Natural killer cell (primary cell): Measurements from ENCODE around the gene FOLR1. TPM values are rescaled to one million over a fixed set of nuclear protein-coding genes. Genes with fewer than 3 reads are reported as not detected.

Source experiments
- ATAC-seq, 3 donors: fragments of 150-1000 bp in 2 of 3; fragments of 200-7000 bp in 1 of 3; cut with Tn5 transposase; 1 replicate in 1 of 3; 2 replicates in 2 of 3; pipeline ENCODE4 v1.10.0; 2021; ENCODE audit warnings: mild to moderate bottlenecking in 2 of 3, moderate library complexity in 2 of 3
- DNase-seq, 2 donors: peaks; one replicate each; pipeline versions ENCODE4 v3.0.0 to v3.0.0-alpha.2; 2013 to 2021; ENCODE audit warnings: mixed read lengths in 1 of 2
- H3K27ac ChIP-seq: one replicate; pipeline ENCODE4 v1.5.1; 2013; ENCODE audit warnings: mild to moderate bottlenecking, low read length
- H3K27me3 ChIP-seq: one replicate; pipeline ENCODE4 v1.6.1; 2013; ENCODE audit warnings: low read length; ENCODE audit not compliant: control insufficient read depth, insufficient read depth
- H3K36me3 ChIP-seq: one replicate; pipeline ENCODE4 v1.6.1; 2013; ENCODE audit warnings: low read length; ENCODE audit not compliant: control insufficient read depth, insufficient read depth
- H3K4me1 ChIP-seq: one replicate; pipeline ENCODE4 v1.6.1; 2013; ENCODE audit warnings: low read length; ENCODE audit not compliant: control insufficient read depth, insufficient read depth
- H3K4me3 ChIP-seq: one replicate; pipeline ENCODE4 v1.5.1; 2013; ENCODE audit warnings: low read length
- H3K9me3 ChIP-seq: one replicate; pipeline ENCODE4 v1.6.1; 2013; ENCODE audit warnings: low read length; ENCODE audit not compliant: control insufficient read depth, insufficient read depth
- H3K27ac Mint-ChIP-seq, 2 donors: one replicate each; pipeline ENCODE4 v1.8.0; 2022; ENCODE audit warnings: mild to moderate bottlenecking in 2 of 2, mixed read lengths in 2 of 2, moderate library complexity in 1 of 2
- H3K27me3 Mint-ChIP-seq, 2 donors: one replicate each; pipeline ENCODE4 v1.8.0; 2022; ENCODE audit warnings: low read depth in 2 of 2, mixed read lengths in 2 of 2
- H3K36me3 Mint-ChIP-seq: one replicate; pipeline ENCODE4 v1.8.0; 2022; ENCODE audit warnings: mixed read lengths
- H3K4me1 Mint-ChIP-seq, 2 donors: one replicate each; pipeline ENCODE4 v1.8.0; 2022; ENCODE audit warnings: mixed read lengths in 2 of 2
- H3K4me3 Mint-ChIP-seq: one replicate; pipeline ENCODE4 v1.8.0; 2022; ENCODE audit warnings: mild to moderate bottlenecking, moderate library complexity, mixed read lengths
- H3K9me3 Mint-ChIP-seq, 2 donors: one replicate each; pipeline ENCODE4 v1.8.0; 2022; ENCODE audit warnings: mixed read lengths in 2 of 2
- WGBS: methylation state at CpG from one replicate; pipeline ENCODE4 v1.1.7; 2013; ENCODE audit warnings: missing lambda C conversion rate; ENCODE audit not compliant: insufficient coverage; 5-methylcytosine and 5-hydroxymethylcytosine counted together
- intact Hi-C: fragments of 100-400 bp; cut with micrococcal nuclease; formaldehyde crosslinking; loops from one replicate; pipeline ENCODE4 v1.14.2; 2022
- total RNA-seq, 4 donors: library from RNA; stranded (reverse); fragments of 120-200 nt in 1 of 4; gene quantifications; one replicate each; pipeline versions ENCODE4 v1.2.3 to v1.2.4, GENCODE V29; 2013 to 2022
- TF ChIP-seq, protein P1 (sequence below): fragments of 200-600 bp; IDR thresholded peaks from one replicate; pipeline ENCODE4 v1.8.0; 2022; ENCODE audit warnings: antibody characterized with exemption

Gene FOLR1
- total RNA-seq, 3 donors from 2014 or later (not counting 1 experiment from before 2014, with no cell fraction given), result not detected

DNA sequence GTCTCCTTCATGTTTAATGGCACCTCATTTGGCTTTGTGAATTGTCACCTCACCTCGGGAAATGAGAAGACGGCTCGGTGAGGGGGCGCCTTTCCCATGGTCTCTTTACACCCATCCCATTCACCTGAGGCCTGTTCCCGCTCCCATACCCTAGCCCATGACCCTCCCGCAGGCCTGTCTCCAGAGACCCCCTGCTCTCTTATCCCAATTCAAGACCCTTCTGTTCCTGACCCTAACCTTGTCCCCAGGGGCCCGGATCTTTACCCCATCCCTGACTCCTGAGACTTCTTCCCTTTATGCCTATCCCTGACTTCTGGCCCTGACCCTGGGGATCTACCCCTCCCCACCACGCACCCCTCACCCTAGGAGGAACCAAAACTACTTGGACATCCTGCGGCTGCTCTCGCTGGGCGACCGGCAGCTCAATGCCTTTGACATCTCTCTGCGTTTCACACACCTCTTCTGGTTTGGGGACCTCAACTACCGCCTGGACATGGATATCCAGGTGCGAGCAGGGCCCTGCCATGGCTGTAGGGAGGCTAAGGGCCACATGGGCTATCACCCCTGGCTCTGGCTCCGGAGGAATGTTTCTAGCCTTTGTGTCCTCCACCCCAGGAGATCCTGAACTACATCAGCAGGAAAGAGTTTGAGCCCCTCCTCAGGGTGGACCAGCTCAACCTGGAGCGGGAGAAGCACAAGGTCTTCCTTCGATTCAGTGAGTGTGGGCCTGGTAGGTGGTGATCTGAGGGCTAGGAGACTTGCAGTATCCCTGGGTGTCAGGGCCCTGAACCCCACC lies 40.5 kb downstream of the FOLR1 start:
- Histone ChIP-seq H3K9me3 (no peaks in the 10 kb centered on the region), H3K27ac (no peak overlapping the region), H3K36me3 (peaks cover 76% of the 10 kb centered on the region), H3K27me3 (no peaks in the 10 kb centered on the region), H3K4me1 (no peaks in the 10 kb centered on the region), H3K4me3 (no peak overlapping the region)
- WGBS, result 94% methylated on average over 17 of the region's 18 CpGs
- H3K9me3 Mint-ChIP-seq, result no peaks in the 10 kb centered on the region
- DNase-seq (no peak), ATAC-seq (no peak)
- H3K36me3 Mint-ChIP-seq, result no peaks in the 10 kb centered on the region
- no peak overlapping the region for H3K27ac Mint-ChIP-seq
- H3K4me1 Mint-ChIP-seq, result peaks cover 9 to 32% of the 10 kb centered on the region in 2 donors
- H3K4me3 Mint-ChIP-seq, result no peak overlapping the region
- TF ChIP-seq, protein P1, sequence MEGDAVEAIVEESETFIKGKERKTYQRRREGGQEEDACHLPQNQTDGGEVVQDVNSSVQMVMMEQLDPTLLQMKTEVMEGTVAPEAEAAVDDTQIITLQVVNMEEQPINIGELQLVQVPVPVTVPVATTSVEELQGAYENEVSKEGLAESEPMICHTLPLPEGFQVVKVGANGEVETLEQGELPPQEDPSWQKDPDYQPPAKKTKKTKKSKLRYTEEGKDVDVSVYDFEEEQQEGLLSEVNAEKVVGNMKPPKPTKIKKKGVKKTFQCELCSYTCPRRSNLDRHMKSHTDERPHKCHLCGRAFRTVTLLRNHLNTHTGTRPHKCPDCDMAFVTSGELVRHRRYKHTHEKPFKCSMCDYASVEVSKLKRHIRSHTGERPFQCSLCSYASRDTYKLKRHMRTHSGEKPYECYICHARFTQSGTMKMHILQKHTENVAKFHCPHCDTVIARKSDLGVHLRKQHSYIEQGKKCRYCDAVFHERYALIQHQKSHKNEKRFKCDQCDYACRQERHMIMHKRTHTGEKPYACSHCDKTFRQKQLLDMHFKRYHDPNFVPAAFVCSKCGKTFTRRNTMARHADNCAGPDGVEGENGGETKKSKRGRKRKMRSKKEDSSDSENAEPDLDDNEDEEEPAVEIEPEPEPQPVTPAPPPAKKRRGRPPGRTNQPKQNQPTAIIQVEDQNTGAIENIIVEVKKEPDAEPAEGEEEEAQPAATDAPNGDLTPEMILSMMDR, result no peak
- no peaks in the 10 kb centered on the region for H3K27me3 Mint-ChIP-seq
- intact Hi-C loops, result no loop called here

DNA sequence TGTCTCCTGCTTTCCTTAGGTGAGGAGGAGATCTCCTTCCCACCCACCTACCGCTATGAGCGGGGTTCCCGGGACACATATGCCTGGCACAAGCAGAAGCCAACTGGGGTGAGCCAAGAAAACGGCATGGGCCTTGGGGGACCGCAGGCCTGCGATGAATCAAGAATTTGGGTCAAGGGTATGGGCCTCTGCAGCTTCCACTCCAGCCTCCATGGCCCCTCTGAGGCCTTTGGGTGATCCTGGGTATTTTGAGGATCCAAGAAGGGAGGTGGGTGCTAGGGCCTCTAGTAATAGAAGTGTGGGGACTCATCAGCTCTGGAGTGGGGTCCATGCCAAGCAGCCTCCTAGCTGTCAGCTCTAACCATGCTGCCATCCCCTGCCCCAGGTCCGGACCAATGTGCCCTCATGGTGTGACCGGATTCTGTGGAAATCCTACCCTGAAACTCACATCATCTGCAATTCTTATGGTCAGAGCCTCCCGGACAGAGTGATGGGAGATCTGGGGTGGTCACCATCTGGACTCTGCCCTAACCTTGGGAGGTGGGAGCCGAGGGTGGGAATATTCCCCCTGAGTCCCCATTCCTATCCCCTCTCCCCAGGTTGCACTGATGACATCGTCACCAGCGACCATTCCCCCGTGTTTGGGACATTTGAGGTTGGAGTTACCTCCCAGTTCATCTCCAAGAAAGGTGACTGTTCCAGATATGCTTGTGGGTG lies 41.3 kb downstream of the FOLR1 start:
- no peak overlapping the region for H3K4me3 ChIP-seq
- peak overlapping the region in 1 of 2 donors; percentile 19 for H3K27ac Mint-ChIP-seq
- ATAC-seq (no peak), DNase-seq (no peak)
- no peaks in the 10 kb centered on the region for H3K4me1 ChIP-seq
- no peak overlapping the region for H3K4me3 Mint-ChIP-seq
- H3K9me3 ChIP-seq, result no peaks in the 10 kb centered on the region
- H3K27me3 ChIP-seq, result no peaks in the 10 kb centered on the region
- no peaks in the 10 kb centered on the region for H3K9me3 Mint-ChIP-seq
- TF ChIP-seq, protein P1, result no peak
- no peaks in the 10 kb centered on the region for H3K36me3 Mint-ChIP-seq
- intact Hi-C loops, result no loop called here
- H3K27ac ChIP-seq, result no peak overlapping the region
- H3K27me3 Mint-ChIP-seq, result no peaks in the 10 kb centered on the region
- peaks cover 9 to 28% of the 10 kb centered on the region in 2 donors for H3K4me1 Mint-ChIP-seq
- peaks cover 80% of the 10 kb centered on the region for H3K36me3 ChIP-seq
- 98% methylated on average over 12 of the region's 13 CpGs for WGBS

DNA sequence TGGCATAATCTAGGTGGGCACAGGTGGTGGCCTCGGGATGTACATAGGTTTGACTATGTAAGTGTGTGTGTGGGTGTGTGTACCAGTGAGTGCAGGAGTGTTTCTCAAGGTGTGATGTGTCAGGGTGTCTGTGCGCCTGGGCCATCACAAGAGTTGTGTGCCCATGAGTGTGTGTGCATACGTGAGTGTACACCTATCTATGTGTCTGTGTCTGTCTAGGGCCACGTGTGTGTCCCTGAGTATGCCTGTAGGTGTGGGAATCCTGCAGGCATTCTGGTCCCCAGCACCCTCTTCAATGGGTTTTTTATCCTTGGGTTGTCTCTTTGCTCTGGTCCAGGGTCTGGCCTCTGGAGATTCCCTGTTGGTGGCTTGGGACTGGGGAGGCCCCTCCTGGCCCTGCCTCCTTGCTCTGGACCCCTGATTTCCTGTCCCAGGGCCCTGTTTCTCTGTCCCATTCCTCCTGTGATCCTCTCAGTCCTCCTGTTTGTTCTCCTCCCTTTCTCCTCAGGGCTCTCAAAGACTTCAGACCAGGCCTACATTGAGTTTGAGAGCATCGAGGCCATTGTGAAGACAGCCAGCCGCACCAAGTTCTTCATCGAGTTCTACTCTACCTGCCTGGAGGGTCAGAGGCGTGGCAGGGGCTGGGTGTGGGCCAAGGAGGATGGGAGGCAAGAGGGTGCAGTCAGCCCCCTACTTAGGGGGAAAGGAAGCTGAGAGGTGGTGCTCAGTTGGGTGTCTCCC lies 42.0 kb downstream of the FOLR1 start:
- intact Hi-C loops, result no loop called here
- peaks cover 9 to 28% of the 10 kb centered on the region in 2 donors for H3K4me1 Mint-ChIP-seq
- Histone ChIP-seq H3K36me3 (peaks cover 74% of the 10 kb centered on the region), H3K27me3 (no peaks in the 10 kb centered on the region), H3K9me3 (no peaks in the 10 kb centered on the region), H3K27ac (no peak overlapping the region), H3K4me3 (no peak overlapping the region), H3K4me1 (peaks cover 2% of the 10 kb centered on the region)
- 93% methylated on average over 8 of the region's 8 CpGs for whole genome bisulfite sequencing
- TF ChIP-seq, protein P1, result no peak
- DNase-seq, result no peak
- H3K36me3 Mint-ChIP-seq, result no peaks in the 10 kb centered on the region
- ATAC-seq, result no peak
- H3K4me3 Mint-ChIP-seq, result no peak overlapping the region
- no peaks in the 10 kb centered on the region for H3K9me3 Mint-ChIP-seq
- peaks cover 0 to under 1% of the 10 kb centered on the region in 2 donors for H3K27me3 Mint-ChIP-seq
- H3K27ac Mint-ChIP-seq, result peak overlapping the region in 1 of 2 donors; percentile 19
